ENCODE data around the gene FANCE.

GRCh38 chr6:35475573-35475972, 23.4 kb downstream of the FANCE start:
- TF ChIP-seq, protein P1, sequence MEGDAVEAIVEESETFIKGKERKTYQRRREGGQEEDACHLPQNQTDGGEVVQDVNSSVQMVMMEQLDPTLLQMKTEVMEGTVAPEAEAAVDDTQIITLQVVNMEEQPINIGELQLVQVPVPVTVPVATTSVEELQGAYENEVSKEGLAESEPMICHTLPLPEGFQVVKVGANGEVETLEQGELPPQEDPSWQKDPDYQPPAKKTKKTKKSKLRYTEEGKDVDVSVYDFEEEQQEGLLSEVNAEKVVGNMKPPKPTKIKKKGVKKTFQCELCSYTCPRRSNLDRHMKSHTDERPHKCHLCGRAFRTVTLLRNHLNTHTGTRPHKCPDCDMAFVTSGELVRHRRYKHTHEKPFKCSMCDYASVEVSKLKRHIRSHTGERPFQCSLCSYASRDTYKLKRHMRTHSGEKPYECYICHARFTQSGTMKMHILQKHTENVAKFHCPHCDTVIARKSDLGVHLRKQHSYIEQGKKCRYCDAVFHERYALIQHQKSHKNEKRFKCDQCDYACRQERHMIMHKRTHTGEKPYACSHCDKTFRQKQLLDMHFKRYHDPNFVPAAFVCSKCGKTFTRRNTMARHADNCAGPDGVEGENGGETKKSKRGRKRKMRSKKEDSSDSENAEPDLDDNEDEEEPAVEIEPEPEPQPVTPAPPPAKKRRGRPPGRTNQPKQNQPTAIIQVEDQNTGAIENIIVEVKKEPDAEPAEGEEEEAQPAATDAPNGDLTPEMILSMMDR (IDR thresholded peaks at IDR 0.05), result no peak
- TF ChIP-seq POLR2A (IDR thresholded peaks at IDR 0.05), result no peak
